DND-41 (cell line): ENCODE results near the gene BLCAP.

Experiments used
- ATAC-seq: fragments of 200-7000 bp; cut with Tn5 transposase; 3 replicates; pipeline ENCODE4 v1.9.1; 2021; ENCODE audit warnings: low read depth; ENCODE audit not compliant: insufficient read depth
- DNase-seq: peaks from one replicate; pipeline ENCODE4 v3.0.0-alpha.2; 2020
- H2AFZ ChIP-seq: 2 replicates; pipeline ENCODE4 v1.6.0; 2012; ENCODE audit warnings: low read depth, low read length
- H3K27ac ChIP-seq: 2 replicates; pipeline ENCODE4 v1.5.1; 2012; ENCODE audit warnings: low read length, inconsistent platforms
- H3K27me3 ChIP-seq: fragments of 200-600 bp; sonication (generic); 2 replicates; pipeline ENCODE4 v1.6.0; 2012; ENCODE audit warnings: low read length, mild to moderate bottlenecking, inconsistent platforms; ENCODE audit not compliant: insufficient read depth, poor library complexity
- H3K36me3 ChIP-seq: 2 replicates; pipeline ENCODE4 v1.5.1; 2012; ENCODE audit warnings: low read length, inconsistent platforms; ENCODE audit not compliant: insufficient read depth
- H3K4me1 ChIP-seq: 2 replicates; pipeline ENCODE4 v1.5.1; 2012; ENCODE audit warnings: mild to moderate bottlenecking, low read length; ENCODE audit not compliant: insufficient read depth
- H3K4me2 ChIP-seq: 2 replicates; pipeline ENCODE4 v1.6.0; 2012; ENCODE audit warnings: mild to moderate bottlenecking, moderate library complexity, low read length, inconsistent platforms; ENCODE audit not compliant: insufficient read depth
- H3K4me3 ChIP-seq, 2 experiments: fragments of 200-600 bp in 1 of 2; shearing (Covaris generic) in 1 of 2; 2 replicates each; pipeline ENCODE4 v1.5.1; 2012 to 2016; ENCODE audit warnings: inconsistent platforms in 2 of 2, low read length in 2 of 2, mild to moderate bottlenecking in 2 of 2, low read depth in 1 of 2, moderate library complexity in 1 of 2
- H3K79me2 ChIP-seq: 2 replicates; pipeline ENCODE4 v1.6.0; 2012; ENCODE audit warnings: low read length, inconsistent platforms; ENCODE audit not compliant: insufficient read depth
- H3K9ac ChIP-seq: 2 replicates; pipeline ENCODE4 v1.6.0; 2012; ENCODE audit warnings: low read depth, mild to moderate bottlenecking, inconsistent platforms, low read length, moderate library complexity
- H3K9me3 ChIP-seq: 2 replicates; pipeline ENCODE4 v1.5.1; 2012; ENCODE audit warnings: low read length, moderate library complexity, mild to moderate bottlenecking, inconsistent platforms; ENCODE audit not compliant: insufficient read depth, severe bottlenecking
- H4K20me1 ChIP-seq: 2 replicates; pipeline ENCODE4 v1.6.0; 2012; ENCODE audit warnings: low read length; ENCODE audit not compliant: insufficient read depth
- CTCF ChIP-seq: IDR thresholded peaks from 2 replicates; pipeline ENCODE4 v1.5.1; 2012; ENCODE audit warnings: borderline replicate concordance, low read length, moderate library complexity, mild to moderate bottlenecking; ENCODE audit not compliant: poor library complexity, severe bottlenecking; ENCODE audit errors: extremely low read depth
- EZH2 ChIP-seq: IDR thresholded peaks from 3 replicates; pipeline ENCODE4 v1.6.1; 2012; ENCODE audit warnings: borderline replicate concordance, low read depth, mild to moderate bottlenecking, moderate library complexity, low read length, inconsistent platforms; ENCODE audit not compliant: severe bottlenecking

BLCAP gene

DNA sequence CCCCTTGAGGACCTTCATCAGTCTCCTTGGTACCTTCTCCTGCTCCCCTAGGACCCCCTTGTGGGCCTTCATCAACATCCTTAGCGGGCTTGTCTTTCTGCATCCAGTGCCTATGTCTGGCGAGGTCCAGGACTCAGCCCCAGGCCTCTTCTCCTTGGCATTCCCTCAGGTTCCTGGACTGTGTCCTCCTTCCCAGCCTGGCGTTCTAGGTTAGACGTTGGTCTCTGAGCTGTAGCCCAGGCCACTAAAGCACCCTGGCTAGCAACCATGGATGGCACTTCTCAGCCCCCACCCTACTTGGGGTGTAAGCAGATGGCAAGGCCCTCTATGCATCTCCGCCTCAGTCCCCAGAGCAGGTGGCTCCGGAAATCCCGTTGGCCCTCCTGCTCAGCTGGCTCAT, 58.1 kb downstream of the BLCAP start:
- H3K9ac ChIP-seq, result no peak overlapping the region
- no peak overlapping the region for H3K27ac ChIP-seq
- H3K27me3 ChIP-seq, result peaks cover 13% of the 10 kb centered on the region
- peaks cover 11% of the 10 kb centered on the region; the same call in 1 of the 2 replicates for H4K20me1 ChIP-seq
- TF ChIP-seq EZH2 (no peak), CTCF (no peak)
- no peaks in the 10 kb centered on the region for H3K9me3 ChIP-seq
- no peaks in the 10 kb centered on the region for H3K4me1 ChIP-seq
- no peak for ATAC-seq
- H3K4me3 ChIP-seq, result no peak overlapping the region
- H3K36me3 ChIP-seq, result no peaks in the 10 kb centered on the region
- no peak overlapping the region for H2AFZ ChIP-seq
- no peak overlapping the region for H3K4me2 ChIP-seq
- no peak for DNase-seq
- no peaks in the 10 kb centered on the region for H3K79me2 ChIP-seq

GRCh38 chr20:37468886-37469285, 58.8 kb downstream of the BLCAP start:
- Histone ChIP-seq H3K9ac (no peak overlapping the region), H3K4me1 (no peaks in the 10 kb centered on the region), H3K9me3 (no peaks in the 10 kb centered on the region), H3K4me2 (no peak overlapping the region), H3K79me2 (no peaks in the 10 kb centered on the region), H2AFZ (no peak overlapping the region), H3K4me3 (no peak overlapping the region), H3K27me3 (peaks cover 15% of the 10 kb centered on the region), H3K27ac (no peak overlapping the region), H3K36me3 (no peaks in the 10 kb centered on the region), H4K20me1 (peaks cover 11% of the 10 kb centered on the region; the same call in 1 of the 2 replicates)
- DNase-seq (no peak), ATAC-seq (no peak)
- TF ChIP-seq CTCF (no peak), EZH2 (no peak)
